HepG2 (cell line): Measurements from ENCODE around the gene MBNL3. TPM values are rescaled to one million over a fixed set of nuclear protein-coding genes. Genes with fewer than 3 reads are reported as not detected.

Experiments
- ATAC-seq: fragments of 200-7000 bp; cut with Tn5 transposase; 3 replicates; pipeline ENCODE4 v1.9.1; 2020; ENCODE audit warnings: mild to moderate bottlenecking, moderate library complexity
- Bru-seq: library from RNA; stranded (reverse); fragments of 400-500 nt; gene quantifications from one replicate; lab custom pipeline; 2021; lab: Mats Ljungman, UMichigan
- BruChase-seq, 2 experiments: library from RNA; stranded (reverse); fragments of 400-500 nt; gene quantifications; one replicate each; lab custom pipeline; 2021; lab: Mats Ljungman, UMichigan
- BruUV-seq: library from RNA; stranded (reverse); fragments of 400-500 nt; replicated peaks from 2 replicates; lab custom pipeline; 2021; lab: Mats Ljungman, UMichigan
- CTCF ChIA-PET: fragments of 300-600 bp; formaldehyde crosslinking; extraction: SDS; loops from one replicate; lab custom pipeline; 2021; ENCODE audit warnings: low total read pairs, inconsistent platforms, low intra/inter-chr PET ratio; lab: Yijun Ruan, JAX
- POLR2A ChIA-PET: fragments of 350-600 bp; sonication (Branson Sonifier 250); formaldehyde crosslinking; loops from one replicate; lab custom pipeline; 2020; ENCODE audit warnings: antibody characterized with exemption, inconsistent platforms; lab: Yijun Ruan, JAX
- DNase-seq: peaks from one replicate; pipeline ENCODE4 v3.0.0-alpha.2; 2015; ENCODE audit warnings: low spot score
- FAIRE-seq: peaks from 3 replicates; lab custom pipeline; 2011; peaks lifted over from hg19 to GRCh38; lab: Jason Lieb, UNC
- H2AFZ ChIP-seq: one replicate; pipeline ENCODE4 v1.6.1; 2011; ENCODE audit warnings: low read length, inconsistent platforms
- H3K27ac ChIP-seq: fragments of 300-600 bp; 3 replicates; pipeline ENCODE4 v1.8.0; 2011; ENCODE audit warnings: mixed run types, mild to moderate bottlenecking, mixed read lengths, low read length, inconsistent platforms; ENCODE audit not compliant: insufficient read depth; ENCODE audit errors: extremely low read length
- H3K27me3 ChIP-seq, 2 experiments: fragments of 200-600 bp in 1 of 2; 2 replicates in 1 of 2; 3 replicates in 1 of 2; pipeline versions ENCODE4 v1.6.0 to v1.8.0; 2011; ENCODE audit warnings: low read length in 2 of 2, mild to moderate bottlenecking in 2 of 2, moderate library complexity in 2 of 2, inconsistent platforms in 1 of 2; ENCODE audit not compliant: insufficient read depth in 2 of 2, control insufficient read depth in 1 of 2
- H3K36me3 ChIP-seq, 2 experiments: fragments of 200-600 bp in 1 of 2; replicated peaks in 1 of 2; 2 replicates in 1 of 2; 3 replicates in 1 of 2; pipeline versions ENCODE4 v1.5.1 to v1.8.0; 2011; ENCODE audit warnings: low read length in 2 of 2, inconsistent platforms in 1 of 2; ENCODE audit not compliant: insufficient read depth in 2 of 2, control insufficient read depth in 1 of 2
- H3K4me1 ChIP-seq: 2 replicates; pipeline ENCODE4 v1.5.1; 2012; ENCODE audit warnings: low read length, inconsistent platforms; ENCODE audit not compliant: insufficient read depth
- H3K4me2 ChIP-seq: 2 replicates; pipeline ENCODE4 v1.6.0; 2011; ENCODE audit warnings: low read depth, low read length, inconsistent platforms
- H3K4me3 ChIP-seq, 3 experiments: fragments of 200-600 bp in 1 of 3; sonication (generic), shearing (Covaris generic) in 1 of 3; replicated peaks in 1 of 3; 2 replicates each; pipeline ENCODE4 v1.5.1; 2011 to 2016; ENCODE audit warnings: low read length in 3 of 3, inconsistent platforms in 2 of 3, low read depth in 2 of 3, mild to moderate bottlenecking in 2 of 3, control low read depth in 1 of 3, mixed read lengths in 1 of 3; ENCODE audit not compliant: insufficient read depth in 1 of 3
- H3K79me2 ChIP-seq: one replicate; pipeline ENCODE4 v1.6.1; 2011; ENCODE audit warnings: low read length, inconsistent platforms; ENCODE audit not compliant: insufficient read depth
- H3K9ac ChIP-seq: 2 replicates; pipeline ENCODE4 v1.6.0; 2011; ENCODE audit warnings: mild to moderate bottlenecking, low read depth, low read length, inconsistent platforms; ENCODE audit not compliant: insufficient read depth
- H3K9me3 ChIP-seq: 2 replicates; pipeline ENCODE4 v1.5.1; 2012; ENCODE audit warnings: mild to moderate bottlenecking, low read length
- H4K20me1 ChIP-seq: 2 replicates; pipeline ENCODE4 v1.6.0; 2011; ENCODE audit warnings: inconsistent platforms, mild to moderate bottlenecking, low read length, moderate library complexity; ENCODE audit not compliant: insufficient read depth
- EEA1 ChIP-seq: sonication (generic); formaldehyde crosslinking; IDR thresholded peaks from 2 replicates; pipeline ENCODE4 v1.5.1; 2020; ENCODE audit warnings: mild to moderate bottlenecking, missing genetic modification reagents, borderline replicate concordance
- MXD4 ChIP-seq: IDR thresholded peaks from 2 replicates; pipeline ENCODE4 v1.6.1; 2016; ENCODE audit warnings: mild to moderate bottlenecking, missing biosample characterization, missing genetic modification reagents
- SAFB2 ChIP-seq: sonication (generic); formaldehyde crosslinking; IDR thresholded peaks from 2 replicates; pipeline ENCODE4 v1.5.1; 2020; ENCODE audit warnings: missing genetic modification reagents, low read depth, mild to moderate bottlenecking, borderline replicate concordance
- ZBTB21 ChIP-seq: sonication (generic); formaldehyde crosslinking; IDR thresholded peaks from 2 replicates; pipeline ENCODE4 v1.4.0; 2020; ENCODE audit warnings: missing genetic modification reagents
- ZNF589 ChIP-seq: sonication (generic); formaldehyde crosslinking; conservative IDR thresholded peaks from 2 replicates; pipeline ENCODE4 v1.8.0; 2022; ENCODE audit warnings: mild to moderate bottlenecking, moderate library complexity, missing genetic modification reagents
- ZSCAN31 ChIP-seq: sonication (generic); formaldehyde crosslinking; IDR thresholded peaks from 2 replicates; pipeline ENCODE4 v1.5.0; 2020; ENCODE audit warnings: low read depth, mild to moderate bottlenecking, missing genetic modification reagents
- WGBS: methylation state at CpG from one replicate; pipeline ENCODE4 v1.1.6; 2017; ENCODE audit warnings: low lambda C conversion rate; 5-methylcytosine and 5-hydroxymethylcytosine counted together
- in situ Hi-C: cut with HindIII; loops from 2 replicates; pipeline ENCODE4 v1.10.0; 2017; ENCODE audit warnings: low pct_unique_long_range_greater_than_20kb; ENCODE audit not compliant: extremely low pct_ligation_motif_present
- intact Hi-C: fragments of 100-400 bp; cut with micrococcal nuclease; formaldehyde crosslinking; loops from one replicate; pipeline ENCODE4 v1.10.0; 2022; ENCODE audit not compliant: unreplicated experiment
- long read RNA-seq, 2 experiments: library from RNA in 1 of 2; library from polyadenylated mRNA in 1 of 2; stranded (forward) in 1 of 2; unstranded in 1 of 2; transcript quantifications; one replicate each; pipeline ENCODE4 v2.0.0, GENCODE V29; 2019 to 2022
- polyA minus RNA-seq, 3 experiments: library from RNA; depleted of rRNA, polyadenylated mRNA; stranded (reverse); fragments of >200 nt; gene quantifications; 2 replicates each; pipeline ENCODE4 v1.2.3, GENCODE V29; 2011; ENCODE audit warnings: low replicate concordance in 1 of 3
- polyA plus RNA-seq, 8 experiments: library from polyadenylated mRNA; depleted of rRNA in 3 of 8; stranded (reverse) in 7 of 8; unstranded in 1 of 8; fragments of >200 nt; fragmentation: Illumina TruSeq in 4 of 8; extraction: Trizol in 4 of 8; gene quantifications; 2 replicates each; pipeline versions ENCODE4 v1.2.1 to v1.2.3, GENCODE V29; 2011 to 2016; ENCODE audit warnings: low read depth in 4 of 8, missing spikeins in 1 of 8, mixed read lengths in 1 of 8; ENCODE audit not compliant: insufficient read depth in 1 of 8
- total RNA-seq, 5 experiments: library from RNA; depleted of rRNA; stranded (reverse); fragments of >200 nt; fragmentation: Illumina TruSeq; extraction: Trizol; gene quantifications; 2 replicates each; pipeline ENCODE4 v1.2.3, GENCODE V29; 2016; ENCODE audit warnings: low read depth in 1 of 5
- TF ChIP-seq, protein P1 (sequence below): sonication (generic); formaldehyde crosslinking; IDR thresholded peaks from 2 replicates; pipeline ENCODE4 v1.4.0; 2020; ENCODE audit warnings: missing genetic modification reagents
- TF ChIP-seq, protein P2 (sequence below): sonication (generic); formaldehyde crosslinking; IDR thresholded peaks from 2 replicates; pipeline ENCODE4 v1.4.0; 2020; ENCODE audit warnings: mild to moderate bottlenecking, missing genetic modification reagents

Gene MBNL3, protein sequence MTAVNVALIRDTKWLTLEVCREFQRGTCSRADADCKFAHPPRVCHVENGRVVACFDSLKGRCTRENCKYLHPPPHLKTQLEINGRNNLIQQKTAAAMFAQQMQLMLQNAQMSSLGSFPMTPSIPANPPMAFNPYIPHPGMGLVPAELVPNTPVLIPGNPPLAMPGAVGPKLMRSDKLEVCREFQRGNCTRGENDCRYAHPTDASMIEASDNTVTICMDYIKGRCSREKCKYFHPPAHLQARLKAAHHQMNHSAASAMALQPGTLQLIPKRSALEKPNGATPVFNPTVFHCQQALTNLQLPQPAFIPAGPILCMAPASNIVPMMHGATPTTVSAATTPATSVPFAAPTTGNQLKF
- 155 and 367 TPM in 2 replicates for total RNA-seq (2016; rRNA removed; fragmentation: Illumina TruSeq; extraction: Trizol)
- total RNA-seq (2016; cell fraction: cytosol; rRNA removed; fragmentation: Illumina TruSeq; extraction: Trizol; ENCODE audit: low read depth): 13.3 and 14.6 TPM in 2 replicates
- total RNA-seq (2016; cell fraction: insoluble cytoplasmic fraction; rRNA removed; fragmentation: Illumina TruSeq; extraction: Trizol): 151 and 343 TPM in 2 replicates
- 51.3 and 60.6 TPM in 2 replicates for total RNA-seq (2016; cell fraction: membrane; rRNA removed; fragmentation: Illumina TruSeq; extraction: Trizol)
- total RNA-seq (2016; cell fraction: nucleus; rRNA removed; fragmentation: Illumina TruSeq; extraction: Trizol): 147 and 156 TPM in 2 replicates
- polyA plus RNA-seq (2011; rRNA removed): 184 and 257 TPM in 2 replicates
- 176 and 180 TPM in 2 replicates for polyA plus RNA-seq (2011; cell fraction: cytosol; rRNA removed)
- 79.2 and 90.5 TPM in 2 replicates for polyA plus RNA-seq (2011; cell fraction: nucleus; rRNA removed)
- 89.3 and 124 TPM in 2 replicates for polyA plus RNA-seq (2012)
- 13.4 and 13.7 TPM in 2 replicates for polyA plus RNA-seq (2016; cell fraction: cytosol; fragmentation: Illumina TruSeq; extraction: Trizol; ENCODE audit: low read depth)
- 152 and 158 TPM in 2 replicates for polyA plus RNA-seq (2016; cell fraction: insoluble cytoplasmic fraction; fragmentation: Illumina TruSeq; extraction: Trizol; ENCODE audit: low read depth)
- polyA plus RNA-seq (2016; cell fraction: membrane; fragmentation: Illumina TruSeq; extraction: Trizol; ENCODE audit: low read depth): 28.6 and 30.8 TPM in 2 replicates
- 118 and 129 TPM in 2 replicates for polyA plus RNA-seq (2016; cell fraction: nucleus; fragmentation: Illumina TruSeq; extraction: Trizol; ENCODE audit: insufficient read depth, low read depth)
- 456 and 893 TPM in 2 replicates for polyA minus RNA-seq (2011; rRNA and poly(A)+ RNA removed; ENCODE audit: low replicate concordance)
- polyA minus RNA-seq (2011; cell fraction: cytosol; rRNA and poly(A)+ RNA removed): 213 and 216 TPM in 2 replicates
- polyA minus RNA-seq (2011; cell fraction: nucleus; rRNA and poly(A)+ RNA removed): 149 and 164 TPM in 2 replicates
- Bru-seq, nascent RNA: percentile 98 among the genes with signal in this experiment
- BruChase-seq, experiment 1, labeled RNA remaining after a 6-hour chase: percentile 97 among the genes with signal in this experiment
- percentile 96 among the genes with signal in this experiment for BruChase-seq, experiment 2, labeled RNA remaining after a 2-hour chase
- long read RNA-seq, experiment 1, full-length matches to known transcripts: 16 of 84 reads
- long read RNA-seq, experiment 1, partial matches to known transcripts: 7 of 84 reads
- long read RNA-seq, experiment 1, other reads (novel, unspliced or antisense): 61 of 84 reads
- long read RNA-seq, experiment 2, full-length matches to known transcripts: 5 of 204 reads
- long read RNA-seq, experiment 2, partial matches to known transcripts: 33 of 204 reads
- long read RNA-seq, experiment 2, other reads (novel, unspliced or antisense): 166 of 204 reads

DNA sequence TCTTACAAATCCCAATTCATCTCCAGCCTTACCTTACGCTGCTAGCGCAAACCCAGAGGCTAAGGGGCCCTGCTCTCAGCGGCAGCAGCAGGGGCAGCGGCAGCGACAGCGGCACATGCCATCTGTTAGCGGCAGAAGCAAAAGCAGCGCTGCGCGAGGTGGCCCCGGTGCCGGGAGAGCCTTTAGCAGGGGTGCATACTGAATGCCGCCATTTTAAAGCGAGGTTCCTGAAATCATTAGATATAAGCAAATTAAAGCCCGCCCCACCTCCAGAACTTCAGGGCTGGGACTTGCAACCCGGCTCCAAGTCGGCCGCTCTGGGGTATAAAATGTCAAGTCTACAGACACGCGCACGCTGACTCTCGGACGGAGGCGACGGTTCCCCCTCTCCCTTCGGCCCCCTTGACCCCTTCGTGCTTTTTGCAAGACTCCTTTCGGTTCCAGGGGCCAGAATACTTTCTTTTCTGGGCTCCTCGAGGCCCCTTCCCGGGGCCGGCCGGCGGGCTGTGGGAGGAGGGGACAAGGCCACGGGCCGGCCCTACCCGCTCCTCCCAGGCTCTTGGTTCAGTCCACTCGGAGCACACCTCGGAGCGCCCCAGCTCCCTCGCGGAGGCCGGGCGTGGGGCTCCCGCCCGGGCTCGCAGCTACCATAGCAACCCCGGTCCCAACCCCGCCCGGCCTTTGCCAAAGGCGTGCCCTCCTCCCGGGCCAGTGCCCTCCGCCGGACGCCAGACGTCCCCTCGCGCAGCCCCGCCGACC, at the start of gene MBNL3:
Gene MBNL3 (minus strand): TSS at position 220 of the 759 bp plus-strand sequence. CDS start 49,427 bp downstream, outside the sequence.
- H3K27ac ChIP-seq: peak within 1 kb of the TSS; percentile 94
- H3K27me3 ChIP-seq: no peaks in the 10 kb centered on the region
- no peaks in the 10 kb centered on the region for H3K9me3 ChIP-seq
- no peaks in the 10 kb centered on the region for H4K20me1 ChIP-seq
- CTCF ChIA-PET: no interaction called here
- POLR2A ChIA-PET: interaction anchor here (0.8 to 2.0 kb wide), 8 partner anchors 8 to 125 kb away, joined by 3 to 9 read pairs (median 5); no protein-coding TSS in a partner anchor
- H3K4me3 ChIP-seq: peak within 1 kb of the TSS; percentile 64 to 73 (median 71)
- H3K79me2 ChIP-seq: peaks cover 59% of the 10 kb centered on the region
- DNase-seq: peak; percentile 33
- intact Hi-C loops: loop anchor here (10.0 kb wide), 2 partner anchors 194 to 274 kb away; partner anchors contain the start of gene RAP2C
- peak within 1 kb of the TSS; percentile 80 for H3K4me2 ChIP-seq
- 2% methylated on average over 12 of the region's 59 CpGs for WGBS
- peak; percentile 63 for ATAC-seq
- peak within 1 kb of the TSS; percentile 85 for H3K9ac ChIP-seq
- H3K4me1 ChIP-seq: peaks cover 72% of the 10 kb centered on the region
- FAIRE-seq: no peak
- BruUV-seq: no TSS peak
- no peaks in the 10 kb centered on the region for H3K36me3 ChIP-seq
- in situ Hi-C loops: loop anchor here (10.0 kb wide), 1 partner anchor 74 kb away; no protein-coding TSS in a partner anchor
- H2AFZ ChIP-seq: no peak within 1 kb of the TSS
- TF ChIP-seq, protein P1, sequence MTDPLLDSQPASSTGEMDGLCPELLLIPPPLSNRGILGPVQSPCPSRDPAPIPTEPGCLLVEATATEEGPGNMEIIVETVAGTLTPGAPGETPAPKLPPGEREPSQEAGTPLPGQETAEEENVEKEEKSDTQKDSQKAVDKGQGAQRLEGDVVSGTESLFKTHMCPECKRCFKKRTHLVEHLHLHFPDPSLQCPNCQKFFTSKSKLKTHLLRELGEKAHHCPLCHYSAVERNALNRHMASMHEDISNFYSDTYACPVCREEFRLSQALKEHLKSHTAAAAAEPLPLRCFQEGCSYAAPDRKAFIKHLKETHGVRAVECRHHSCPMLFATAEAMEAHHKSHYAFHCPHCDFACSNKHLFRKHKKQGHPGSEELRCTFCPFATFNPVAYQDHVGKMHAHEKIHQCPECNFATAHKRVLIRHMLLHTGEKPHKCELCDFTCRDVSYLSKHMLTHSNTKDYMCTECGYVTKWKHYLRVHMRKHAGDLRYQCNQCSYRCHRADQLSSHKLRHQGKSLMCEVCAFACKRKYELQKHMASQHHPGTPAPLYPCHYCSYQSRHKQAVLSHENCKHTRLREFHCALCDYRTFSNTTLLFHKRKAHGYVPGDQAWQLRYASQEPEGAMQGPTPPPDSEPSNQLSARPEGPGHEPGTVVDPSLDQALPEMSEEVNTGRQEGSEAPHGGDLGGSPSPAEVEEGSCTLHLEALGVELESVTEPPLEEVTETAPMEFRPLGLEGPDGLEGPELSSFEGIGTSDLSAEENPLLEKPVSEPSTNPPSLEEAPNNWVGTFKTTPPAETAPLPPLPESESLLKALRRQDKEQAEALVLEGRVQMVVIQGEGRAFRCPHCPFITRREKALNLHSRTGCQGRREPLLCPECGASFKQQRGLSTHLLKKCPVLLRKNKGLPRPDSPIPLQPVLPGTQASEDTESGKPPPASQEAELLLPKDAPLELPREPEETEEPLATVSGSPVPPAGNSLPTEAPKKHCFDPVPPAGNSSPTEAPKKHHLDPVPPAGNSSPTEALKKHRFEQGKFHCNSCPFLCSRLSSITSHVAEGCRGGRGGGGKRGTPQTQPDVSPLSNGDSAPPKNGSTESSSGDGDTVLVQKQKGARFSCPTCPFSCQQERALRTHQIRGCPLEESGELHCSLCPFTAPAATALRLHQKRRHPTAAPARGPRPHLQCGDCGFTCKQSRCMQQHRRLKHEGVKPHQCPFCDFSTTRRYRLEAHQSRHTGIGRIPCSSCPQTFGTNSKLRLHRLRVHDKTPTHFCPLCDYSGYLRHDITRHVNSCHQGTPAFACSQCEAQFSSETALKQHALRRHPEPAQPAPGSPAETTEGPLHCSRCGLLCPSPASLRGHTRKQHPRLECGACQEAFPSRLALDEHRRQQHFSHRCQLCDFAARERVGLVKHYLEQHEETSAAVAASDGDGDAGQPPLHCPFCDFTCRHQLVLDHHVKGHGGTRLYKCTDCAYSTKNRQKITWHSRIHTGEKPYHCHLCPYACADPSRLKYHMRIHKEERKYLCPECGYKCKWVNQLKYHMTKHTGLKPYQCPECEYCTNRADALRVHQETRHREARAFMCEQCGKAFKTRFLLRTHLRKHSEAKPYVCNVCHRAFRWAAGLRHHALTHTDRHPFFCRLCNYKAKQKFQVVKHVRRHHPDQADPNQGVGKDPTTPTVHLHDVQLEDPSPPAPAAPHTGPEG (CRISPR knock-in tag): no peak
- TF ChIP-seq ZSCAN31 (no peak), ZNF589 (CRISPR knock-in tag) (no peak), EEA1 (CRISPR knock-in tag) (no peak), SAFB2 (CRISPR knock-in tag) (no peak), MXD4 (CRISPR knock-in tag) (no peak), ZBTB21 (no peak)
- TF ChIP-seq, protein P2, sequence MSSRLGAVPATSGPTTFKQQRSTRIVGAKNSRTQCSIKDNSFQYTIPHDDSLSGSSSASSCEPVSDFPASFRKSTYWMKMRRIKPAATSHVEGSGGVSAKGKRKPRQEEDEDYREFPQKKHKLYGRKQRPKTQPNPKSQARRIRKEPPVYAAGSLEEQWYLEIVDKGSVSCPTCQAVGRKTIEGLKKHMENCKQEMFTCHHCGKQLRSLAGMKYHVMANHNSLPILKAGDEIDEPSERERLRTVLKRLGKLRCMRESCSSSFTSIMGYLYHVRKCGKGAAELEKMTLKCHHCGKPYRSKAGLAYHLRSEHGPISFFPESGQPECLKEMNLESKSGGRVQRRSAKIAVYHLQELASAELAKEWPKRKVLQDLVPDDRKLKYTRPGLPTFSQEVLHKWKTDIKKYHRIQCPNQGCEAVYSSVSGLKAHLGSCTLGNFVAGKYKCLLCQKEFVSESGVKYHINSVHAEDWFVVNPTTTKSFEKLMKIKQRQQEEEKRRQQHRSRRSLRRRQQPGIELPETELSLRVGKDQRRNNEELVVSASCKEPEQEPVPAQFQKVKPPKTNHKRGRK: no peak
